Measurements from ENCODE around the gene RABGAP1L.
A peak's percentile ranks its signal among the peaks of the same experiment; 100 is the strongest.
"Not testable (repeated sequence)": the region's sequence is repeated elsewhere in the genome, so short reads cannot be mapped to it uniquely, and the experiment has no call there.

The RABGAP1L gene

GRCh38 chr1:174789399-174789798 is 630.1 kb downstream of the RABGAP1L start:
- no peak overlapping the region for H3K4me3 ChIP-seq (ENCODE audit: low read depth, low read length)

DNA sequence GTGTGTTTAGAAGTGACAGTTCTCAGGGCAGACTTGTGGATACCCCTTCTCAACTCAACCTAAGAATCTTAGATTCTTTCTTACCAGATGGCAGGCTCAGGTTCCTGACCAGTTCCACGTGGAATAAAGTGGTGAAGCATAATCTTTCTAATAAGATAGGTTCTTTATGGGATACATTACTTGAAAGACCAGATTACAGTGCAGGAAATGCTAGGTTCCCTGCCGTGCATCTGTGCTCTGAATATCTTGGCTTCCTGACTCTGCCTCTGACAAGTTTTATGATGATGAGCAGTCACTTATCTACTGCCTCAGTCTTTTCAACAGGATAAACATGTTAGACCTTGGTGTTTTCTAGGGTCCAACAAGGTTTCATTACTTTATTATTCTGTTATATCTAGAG is 632.5 kb downstream of the RABGAP1L start:
- H3K4me3 ChIP-seq (ENCODE audit: low read depth, low read length): no peak overlapping the region

GRCh38 chr1:174794861-174795260 is 635.5 kb downstream of the RABGAP1L start:
- no peak overlapping the region for H3K4me3 ChIP-seq (ENCODE audit: low read depth, low read length)

DNA sequence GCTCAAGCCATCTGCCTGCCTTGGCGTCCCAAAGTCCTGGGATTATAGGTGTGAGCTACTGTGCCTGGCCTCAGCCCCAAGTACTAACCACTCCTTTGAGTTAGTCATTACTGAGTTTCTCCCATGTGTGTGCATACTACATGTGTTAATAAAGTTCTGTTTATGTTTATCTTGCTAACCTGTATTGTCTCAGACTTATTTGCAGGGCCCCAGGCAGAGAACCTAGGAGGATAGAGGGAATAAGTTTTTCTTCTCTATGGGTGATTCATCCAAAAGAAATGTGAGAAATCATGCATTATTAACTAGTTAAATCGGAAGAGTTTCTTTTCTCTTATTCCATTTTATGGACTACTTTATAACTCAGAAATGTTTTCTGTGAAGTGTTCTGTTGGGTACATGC is 636.5 kb downstream of the RABGAP1L start:
- H3K4me3 ChIP-seq (ENCODE audit: low read depth, low read length): no peak overlapping the region

DNA sequence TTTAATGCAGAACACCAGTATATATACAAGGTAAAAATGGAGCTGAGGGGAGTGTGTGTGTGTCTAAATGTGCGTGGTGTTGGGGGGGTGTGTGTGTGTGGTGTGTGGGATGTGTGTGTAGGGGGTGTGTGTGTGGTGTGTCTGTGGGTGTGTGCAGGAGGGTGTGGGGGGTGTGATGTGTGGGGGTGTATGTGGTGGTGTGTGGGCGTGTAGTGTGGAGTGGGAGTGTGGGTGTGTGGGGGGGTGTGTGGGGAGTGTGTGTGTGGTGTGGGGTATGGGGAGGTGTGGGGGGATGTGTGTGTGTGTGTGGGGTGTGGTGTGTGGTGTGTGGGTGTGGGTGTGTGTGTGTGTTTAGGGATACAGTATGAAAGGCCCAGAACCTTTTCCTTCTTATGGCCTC is 638.1 kb downstream of the RABGAP1L start:
- no peak overlapping the region for H3K4me3 ChIP-seq (ENCODE audit: low read depth, low read length)

GRCh38 chr1:174799136-174799479 is 639.8 kb downstream of the RABGAP1L start:
- H3K4me3 ChIP-seq (ENCODE audit: low read depth, low read length): no peak overlapping the region

DNA sequence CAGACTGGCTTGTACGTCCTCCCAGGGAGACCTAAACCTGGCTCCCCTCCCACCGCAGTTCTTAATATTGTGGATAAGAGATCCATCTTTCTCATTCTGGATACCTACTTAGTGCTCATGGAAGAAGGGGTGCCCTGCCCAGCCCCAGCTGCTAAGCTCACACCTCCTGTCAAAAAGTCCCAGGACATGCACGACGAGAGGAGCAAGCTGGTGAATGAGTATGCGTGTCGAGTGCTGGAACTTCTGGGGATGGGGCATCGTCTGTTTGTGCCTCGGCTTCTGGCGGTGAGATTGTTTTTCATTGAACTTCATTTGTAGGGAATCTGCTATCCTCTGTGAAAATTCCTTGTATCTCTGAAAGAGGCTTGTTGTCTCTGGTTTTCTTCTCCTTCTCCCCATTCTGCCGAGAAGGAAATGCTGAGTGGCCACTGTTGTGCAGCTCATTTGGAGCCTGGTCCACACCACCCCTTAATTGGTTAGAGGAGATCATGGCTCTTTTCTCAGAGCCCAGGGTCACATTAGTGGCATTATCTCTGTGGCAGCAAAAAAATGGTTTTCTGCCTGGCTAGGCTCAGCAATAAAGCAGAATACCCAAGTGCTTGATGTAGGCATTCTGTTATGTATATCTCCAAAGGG is 641.0 kb downstream of the RABGAP1L start:
- peak overlapping the region; percentile 40 for H3K4me3 ChIP-seq (ENCODE audit: low read depth, low read length)

GRCh38 chr1:174800876-174801275 is 641.6 kb downstream of the RABGAP1L start:
- H3K4me3 ChIP-seq (ENCODE audit: low read depth, low read length): no peak overlapping the region

DNA sequence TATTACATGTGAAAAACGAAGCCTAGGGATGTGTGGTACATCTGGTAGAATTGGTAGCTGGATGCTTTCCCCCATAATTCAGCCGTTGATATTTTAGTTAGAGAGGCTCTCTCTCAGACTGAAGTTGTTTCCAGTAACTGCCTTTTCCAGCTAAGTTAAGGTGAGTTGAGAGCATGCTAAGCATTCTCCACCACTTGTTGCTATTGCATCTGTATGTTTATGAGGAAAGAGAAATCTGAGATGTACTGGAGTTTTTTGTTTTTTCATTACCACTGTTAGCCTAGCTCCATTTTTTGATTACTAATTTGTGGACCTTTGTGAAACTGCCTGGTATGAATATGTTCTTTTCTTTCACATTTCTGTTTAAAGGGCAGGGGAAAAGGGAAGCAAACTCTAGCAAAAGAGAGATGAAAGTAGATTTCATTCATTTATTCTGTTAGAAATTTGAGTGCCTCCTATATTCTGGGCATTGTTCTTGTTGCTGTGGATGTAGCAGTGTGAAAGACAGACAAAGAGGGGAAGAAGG is 650.5 kb downstream of the RABGAP1L start:
- no peak overlapping the region for H3K4me3 ChIP-seq (ENCODE audit: low read depth, low read length)

GRCh38 chr1:174812016-174812415 is 652.7 kb downstream of the RABGAP1L start:
- H3K4me3 ChIP-seq (ENCODE audit: low read depth, low read length): no peak overlapping the region

DNA sequence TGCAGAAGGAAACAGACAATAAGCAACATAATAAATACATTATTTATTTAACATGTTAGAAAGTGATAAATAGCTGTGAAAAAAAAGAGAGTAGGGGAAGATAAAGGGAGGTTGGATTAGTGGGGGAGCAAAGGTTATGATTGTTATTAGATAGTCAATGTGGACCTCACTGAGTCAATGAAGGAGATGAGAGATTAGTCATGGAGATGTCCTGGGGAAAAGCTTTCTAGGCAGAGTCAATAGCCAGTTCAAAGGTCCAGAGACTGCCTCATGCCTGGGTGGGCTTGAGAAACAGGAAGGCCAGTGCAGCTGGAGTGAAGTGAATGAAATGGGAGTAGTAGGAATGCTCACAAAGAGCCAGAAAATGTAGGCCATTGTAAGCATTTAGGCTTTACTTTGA is 653.3 kb downstream of the RABGAP1L start:
- H3K4me3 ChIP-seq (ENCODE audit: low read depth, low read length): no peak overlapping the region

DNA sequence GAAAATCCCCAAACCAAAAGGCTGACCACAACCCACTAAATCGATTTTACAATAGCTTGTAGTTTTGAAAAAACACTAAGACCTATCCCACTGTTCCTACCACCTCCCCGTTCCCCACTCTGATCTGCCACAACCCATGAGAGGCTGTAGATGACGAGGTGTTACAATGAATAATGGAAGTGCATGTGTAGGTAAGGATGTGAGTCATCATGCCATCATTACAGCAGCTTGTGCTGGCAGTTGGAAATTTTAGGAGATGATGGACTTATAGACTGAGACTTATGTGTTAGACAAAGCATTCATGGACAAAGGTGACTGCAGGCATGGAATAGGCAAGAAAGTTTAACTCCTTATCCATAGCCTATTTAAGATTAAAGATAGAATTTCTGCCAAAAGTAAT is 655.7 kb downstream of the RABGAP1L start:
- H3K4me3 ChIP-seq (ENCODE audit: low read depth, low read length): no peak overlapping the region

GRCh38 chr1:174815474-174815908 is 656.2 kb downstream of the RABGAP1L start:
- no peak overlapping the region for H3K4me3 ChIP-seq (ENCODE audit: low read depth, low read length)

DNA sequence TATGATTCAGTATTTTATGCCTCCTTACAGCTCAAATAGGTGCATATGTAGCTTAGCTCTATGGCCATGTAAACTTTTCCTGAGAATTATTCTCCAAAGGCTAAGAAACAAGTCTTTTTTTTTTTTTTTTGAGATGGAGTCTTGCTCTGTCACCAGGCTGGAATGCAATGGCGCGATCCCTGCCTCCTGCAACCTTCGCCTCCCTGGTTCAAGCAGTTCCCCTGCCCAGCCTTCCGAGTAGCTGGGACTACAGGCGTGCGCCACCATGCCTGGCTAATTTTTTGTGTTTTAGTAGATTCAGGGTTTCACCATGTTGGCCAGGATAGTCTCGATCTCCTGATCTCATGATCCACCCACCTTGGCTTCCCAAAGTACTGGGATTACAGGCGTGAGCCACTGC is 657.3 kb downstream of the RABGAP1L start:
- H3K4me3 ChIP-seq (ENCODE audit: low read depth, low read length): not testable (repeated sequence)

DNA sequence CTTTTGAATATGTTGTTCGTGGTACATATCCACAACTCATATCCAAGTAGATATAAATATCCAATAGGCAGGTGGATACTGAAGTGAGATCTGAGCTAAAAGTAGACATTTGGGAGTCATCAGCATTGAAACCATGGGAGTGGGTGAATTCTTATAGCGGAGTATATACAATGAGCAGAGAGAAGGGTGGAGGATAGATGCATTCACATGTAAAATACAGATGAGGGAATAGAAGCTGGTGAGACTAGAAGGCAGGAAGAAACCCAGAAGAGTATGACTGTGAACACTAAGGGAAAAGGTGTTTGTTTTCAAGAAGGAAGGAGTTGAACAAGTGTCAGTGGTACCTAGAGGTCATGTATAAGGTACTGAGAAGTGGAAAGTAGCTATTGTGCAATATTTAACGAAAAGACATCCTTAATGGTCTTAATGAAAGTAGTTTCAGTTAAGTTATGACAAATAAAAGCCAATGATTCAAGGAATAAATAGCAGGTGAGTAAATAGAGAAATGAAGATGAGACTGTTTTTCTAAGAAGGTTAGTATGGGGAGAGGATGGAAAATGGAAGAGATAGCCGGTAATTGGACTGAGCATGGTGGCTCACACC is 658.8 kb downstream of the RABGAP1L start:
- H3K4me3 ChIP-seq (ENCODE audit: low read depth, low read length): no peak overlapping the region

DNA sequence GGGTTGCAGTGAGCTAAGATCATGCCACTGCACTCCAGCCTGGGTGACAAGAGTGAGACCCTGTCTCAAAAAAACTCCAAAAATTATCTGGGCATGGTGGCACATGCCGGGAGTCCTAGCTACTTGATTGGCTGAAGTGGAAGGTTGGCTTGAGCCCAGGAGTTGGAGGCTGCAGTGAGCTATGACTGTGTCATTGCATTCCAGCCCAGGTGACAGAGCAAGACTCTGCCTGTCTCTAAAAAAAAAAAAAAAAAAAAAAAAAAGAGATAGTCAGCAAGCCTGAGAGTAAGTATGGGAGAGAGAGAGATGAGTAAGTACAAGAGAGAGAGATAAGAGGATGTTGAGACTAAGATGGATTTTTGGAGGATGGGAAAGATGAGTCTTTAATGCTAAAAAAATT is 659.6 kb downstream of the RABGAP1L start:
- no peak overlapping the region for H3K4me3 ChIP-seq (ENCODE audit: low read depth, low read length)

GRCh38 chr1:174819596-174819995 is 660.3 kb downstream of the RABGAP1L start:
- no peak overlapping the region for H3K4me3 ChIP-seq (ENCODE audit: low read depth, low read length)

DNA sequence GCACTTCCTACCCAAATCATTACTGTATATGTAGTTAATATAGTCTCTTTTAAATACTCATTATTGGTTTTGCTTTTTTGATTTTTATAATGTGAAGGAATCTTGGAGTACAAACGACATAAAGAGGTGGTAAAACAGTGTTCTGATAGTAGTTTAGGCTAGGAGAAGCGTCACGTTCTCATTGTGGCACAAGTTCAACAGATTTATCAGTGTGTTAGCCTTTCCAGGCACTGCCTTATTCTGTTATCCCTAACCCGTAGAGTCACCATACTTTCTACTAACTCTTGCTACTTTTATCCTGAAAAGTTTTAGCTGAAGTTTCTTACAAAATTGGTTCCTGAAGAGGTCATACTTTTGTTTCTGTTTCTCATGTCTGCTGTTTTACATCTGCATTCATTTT is 665.8 kb downstream of the RABGAP1L start:
- no peak overlapping the region for H3K4me3 ChIP-seq (ENCODE audit: low read depth, low read length)

DNA sequence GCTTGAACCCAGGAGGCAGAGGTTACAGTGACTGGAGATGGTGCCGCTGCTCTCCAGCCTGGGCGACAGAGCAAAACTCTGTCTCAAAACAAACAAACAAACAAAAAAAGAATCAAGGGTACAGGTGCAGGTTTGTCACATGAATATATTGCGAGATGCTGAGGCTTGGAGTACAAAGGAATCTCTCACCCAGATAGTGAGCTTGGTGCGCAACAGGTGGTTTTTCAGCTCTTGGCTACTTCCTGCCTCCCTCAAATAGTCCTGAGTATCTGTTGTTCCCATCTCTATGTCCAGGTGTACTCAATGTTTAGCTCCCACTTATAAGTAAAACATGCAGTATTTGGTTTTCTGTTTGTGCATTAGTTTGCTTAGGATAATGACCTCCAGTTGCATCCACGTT is 666.5 kb downstream of the RABGAP1L start:
- no peak overlapping the region for H3K4me3 ChIP-seq (ENCODE audit: low read depth, low read length)

GRCh38 chr1:174828264-174828663 is 668.9 kb downstream of the RABGAP1L start:
- no peak overlapping the region for H3K4me3 ChIP-seq (ENCODE audit: low read depth, low read length)

GRCh38 chr1:174829990-174830389 is 670.7 kb downstream of the RABGAP1L start:
- no peak overlapping the region for H3K4me3 ChIP-seq (ENCODE audit: low read depth, low read length)

GRCh38 chr1:174836543-174836942 is 677.2 kb downstream of the RABGAP1L start:
- no peak overlapping the region for H3K4me3 ChIP-seq (ENCODE audit: low read depth, low read length)

GRCh38 chr1:174837386-174837785 is 678.1 kb downstream of the RABGAP1L start:
- H3K4me3 ChIP-seq (ENCODE audit: low read depth, low read length): no peak overlapping the region
